Thyroid gland (tissue), 4 donors: Measurements from ENCODE around the gene SEMA5A. TPM values are rescaled to one million over a fixed set of nuclear protein-coding genes. Genes with fewer than 3 reads are reported as not detected.

Experiments used
- DNase-seq, 2 donors: peaks; one replicate each; pipeline ENCODE4 v3.0.0-alpha.2; 2019
- H3K27ac ChIP-seq, 3 donors: fragments of 200-600 bp; sonication (generic); 1 replicate in 2 of 3; 2 replicates in 1 of 3; pipeline ENCODE4 v1.5.1; 2016 to 2019; ENCODE audit warnings: mild to moderate bottlenecking in 1 of 3, moderate library complexity in 1 of 3
- H3K27me3 ChIP-seq: fragments of 200-600 bp; sonication (generic); one replicate; pipeline ENCODE4 v1.5.1; 2019
- H3K36me3 ChIP-seq, 2 donors: fragments of 200-600 bp; sonication (generic); one replicate each; pipeline ENCODE4 v1.5.1; 2016 to 2019
- H3K4me1 ChIP-seq, 2 donors: fragments of 200-600 bp; sonication (generic); one replicate each; pipeline ENCODE4 v1.5.1; 2017 to 2019
- H3K4me3 ChIP-seq, 3 donors: fragments of 200-600 bp; sonication (generic); replicated peaks in 1 of 3; 1 replicate in 2 of 3; 2 replicates in 1 of 3; pipeline ENCODE4 v1.5.1; 2016; ENCODE audit warnings: mild to moderate bottlenecking in 1 of 3
- H3K9me3 ChIP-seq: fragments of 200-600 bp; sonication (generic); one replicate; pipeline ENCODE4 v1.5.1; 2017
- POLR2A ChIP-seq, 2 donors: fragments of 450-650 bp; IDR thresholded peaks; one replicate each; pipeline ENCODE4 v1.6.1; 2017; ENCODE audit warnings: antibody characterized with exemption in 2 of 2, mild to moderate bottlenecking in 2 of 2, moderate library complexity in 1 of 2
- WGBS, 2 donors: methylation state at CpG; one replicate each; pipeline ENCODE4 v1.1.5; 2017; 5-methylcytosine and 5-hydroxymethylcytosine counted together
- intact Hi-C: fragments of 100-400 bp; cut with DNase I; formaldehyde crosslinking; loops from one replicate; pipeline ENCODE4 v1.15.1; 2023
- total RNA-seq, 4 donors: library from RNA; depleted of rRNA; stranded (reverse); fragments of >200 nt; gene quantifications; one replicate each; pipeline ENCODE4 v1.2.3, GENCODE V29; 2016
- TF ChIP-seq, protein P1 (sequence below), 6 experiments: fragments of 200-600 bp in 3 of 6; fragments of 450-650 bp in 3 of 6; sonication (generic) in 3 of 6; IDR thresholded peaks; one replicate each; pipeline ENCODE4 v1.5.1; 2016 to 2019; ENCODE audit warnings: antibody characterized with exemption in 6 of 6, mild to moderate bottlenecking in 2 of 6, inconsistent platforms in 1 of 6, moderate library complexity in 1 of 6

Gene SEMA5A
- total RNA-seq, 4 donors from 2014 or later: 1.8 to 8.4 (median 3.8) TPM

GRCh38 chr5:9307150-9307549 is 238.7 kb downstream of the SEMA5A start:
- no peak for TF ChIP-seq POLR2A (IDR thresholded peaks at IDR 0.05)
- TF ChIP-seq, protein P1, sequence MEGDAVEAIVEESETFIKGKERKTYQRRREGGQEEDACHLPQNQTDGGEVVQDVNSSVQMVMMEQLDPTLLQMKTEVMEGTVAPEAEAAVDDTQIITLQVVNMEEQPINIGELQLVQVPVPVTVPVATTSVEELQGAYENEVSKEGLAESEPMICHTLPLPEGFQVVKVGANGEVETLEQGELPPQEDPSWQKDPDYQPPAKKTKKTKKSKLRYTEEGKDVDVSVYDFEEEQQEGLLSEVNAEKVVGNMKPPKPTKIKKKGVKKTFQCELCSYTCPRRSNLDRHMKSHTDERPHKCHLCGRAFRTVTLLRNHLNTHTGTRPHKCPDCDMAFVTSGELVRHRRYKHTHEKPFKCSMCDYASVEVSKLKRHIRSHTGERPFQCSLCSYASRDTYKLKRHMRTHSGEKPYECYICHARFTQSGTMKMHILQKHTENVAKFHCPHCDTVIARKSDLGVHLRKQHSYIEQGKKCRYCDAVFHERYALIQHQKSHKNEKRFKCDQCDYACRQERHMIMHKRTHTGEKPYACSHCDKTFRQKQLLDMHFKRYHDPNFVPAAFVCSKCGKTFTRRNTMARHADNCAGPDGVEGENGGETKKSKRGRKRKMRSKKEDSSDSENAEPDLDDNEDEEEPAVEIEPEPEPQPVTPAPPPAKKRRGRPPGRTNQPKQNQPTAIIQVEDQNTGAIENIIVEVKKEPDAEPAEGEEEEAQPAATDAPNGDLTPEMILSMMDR (IDR thresholded peaks at IDR 0.05): no peak
- H3K9me3 ChIP-seq: no peaks in the 10 kb centered on the region
- no peaks in the 10 kb centered on the region for H3K36me3 ChIP-seq
- H3K4me1 ChIP-seq: no peaks in the 10 kb centered on the region
- no peak overlapping the region for H3K27ac ChIP-seq
- intact Hi-C loops: no loop called here
- no peak overlapping the region for H3K4me3 ChIP-seq
- no peaks in the 10 kb centered on the region for H3K27me3 ChIP-seq
- no peak for DNase-seq

- Histone ChIP-seq H3K27ac (no peak overlapping the region), H3K36me3 (no peaks in the 10 kb centered on the region), H3K4me1 (no peaks in the 10 kb centered on the region), H3K4me3 (no peak overlapping the region), H3K27me3 (no peaks in the 10 kb centered on the region), H3K9me3 (no peaks in the 10 kb centered on the region)
- no peak for DNase-seq
- 84 to 91% methylated on average over 2 of the region's 2 CpGs for WGBS, 2 donors
- intact Hi-C loops: no loop called here
- TF ChIP-seq, protein P1 (IDR thresholded peaks at IDR 0.05): no peak
- TF ChIP-seq POLR2A (IDR thresholded peaks at IDR 0.05): no peak
Observed at GRCh38 chr5:9302218-9302617, 243.7 kb downstream of the SEMA5A start.

GRCh38 chr5:9301200-9301599 is 244.7 kb downstream of the SEMA5A start:
- Histone ChIP-seq H3K4me1 (no peaks in the 10 kb centered on the region), H3K27ac (no peak overlapping the region), H3K4me3 (no peak overlapping the region), H3K27me3 (no peaks in the 10 kb centered on the region), H3K9me3 (no peaks in the 10 kb centered on the region), H3K36me3 (no peaks in the 10 kb centered on the region)
- intact Hi-C loops: no loop called here
- no peak for DNase-seq
- WGBS, 2 donors: 87 to 89% methylated on average over 6 of the region's 6 CpGs
- no peak for TF ChIP-seq POLR2A (IDR thresholded peaks at IDR 0.05)
- TF ChIP-seq, protein P1 (IDR thresholded peaks at IDR 0.05): no peak

DNA sequence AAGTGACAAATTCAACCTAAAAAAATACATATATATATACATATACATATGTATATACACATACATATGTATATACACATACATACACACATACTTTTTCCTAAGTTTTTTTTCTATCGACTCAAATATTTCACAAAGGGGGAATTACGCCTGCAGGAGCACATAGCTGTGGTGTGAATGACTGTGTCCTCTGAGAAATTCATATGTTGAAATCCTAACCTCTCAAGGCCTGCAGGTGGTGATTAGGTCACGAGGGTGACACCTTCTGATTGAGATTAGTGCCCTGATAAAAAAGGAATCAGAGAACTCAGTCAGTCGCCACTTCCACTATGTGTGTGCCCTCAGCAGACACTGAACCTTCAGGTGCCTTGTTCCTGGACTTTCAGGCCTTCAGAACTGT is 248.7 kb downstream of the SEMA5A start:
- Histone ChIP-seq H3K4me1 (no peaks in the 10 kb centered on the region), H3K27me3 (no peaks in the 10 kb centered on the region), H3K4me3 (no peak overlapping the region), H3K9me3 (no peaks in the 10 kb centered on the region), H3K36me3 (no peaks in the 10 kb centered on the region), H3K27ac (no peak overlapping the region)
- no peak for DNase-seq
- no peak for TF ChIP-seq POLR2A (IDR thresholded peaks at IDR 0.05)
- TF ChIP-seq, protein P1 (IDR thresholded peaks at IDR 0.05): no peak
- intact Hi-C loops: no loop called here
- 69 to 70% methylated on average over 4 of the region's 4 CpGs for WGBS, 2 donors

- intact Hi-C loops: no loop called here
- WGBS, 2 donors: 64 to 79% methylated on average over 1 of the region's 1 CpG
Observed at GRCh38 chr5:9295466-9295801, 250.4 kb downstream of the SEMA5A start.

More at GRCh38 chr5:9295466-9295801, 250.4 kb downstream of the SEMA5A start:
- no peak for TF ChIP-seq POLR2A (IDR thresholded peaks at IDR 0.05)
- TF ChIP-seq, protein P1 (IDR thresholded peaks at IDR 0.05): no peak
- Histone ChIP-seq H3K4me1 (no peaks in the 10 kb centered on the region), H3K9me3 (no peaks in the 10 kb centered on the region), H3K27me3 (no peaks in the 10 kb centered on the region), H3K27ac (no peak overlapping the region), H3K4me3 (no peak overlapping the region), H3K36me3 (no peaks in the 10 kb centered on the region)
- DNase-seq: no peak
